Measurements from ENCODE around the gene OVOL3. TPM values are rescaled to one million over a fixed set of nuclear protein-coding genes. Genes with fewer than 3 reads are reported as not detected.

OVOL3 gene
- total RNA-seq, 2 experiments from 2014 or later: not detected

DNA sequence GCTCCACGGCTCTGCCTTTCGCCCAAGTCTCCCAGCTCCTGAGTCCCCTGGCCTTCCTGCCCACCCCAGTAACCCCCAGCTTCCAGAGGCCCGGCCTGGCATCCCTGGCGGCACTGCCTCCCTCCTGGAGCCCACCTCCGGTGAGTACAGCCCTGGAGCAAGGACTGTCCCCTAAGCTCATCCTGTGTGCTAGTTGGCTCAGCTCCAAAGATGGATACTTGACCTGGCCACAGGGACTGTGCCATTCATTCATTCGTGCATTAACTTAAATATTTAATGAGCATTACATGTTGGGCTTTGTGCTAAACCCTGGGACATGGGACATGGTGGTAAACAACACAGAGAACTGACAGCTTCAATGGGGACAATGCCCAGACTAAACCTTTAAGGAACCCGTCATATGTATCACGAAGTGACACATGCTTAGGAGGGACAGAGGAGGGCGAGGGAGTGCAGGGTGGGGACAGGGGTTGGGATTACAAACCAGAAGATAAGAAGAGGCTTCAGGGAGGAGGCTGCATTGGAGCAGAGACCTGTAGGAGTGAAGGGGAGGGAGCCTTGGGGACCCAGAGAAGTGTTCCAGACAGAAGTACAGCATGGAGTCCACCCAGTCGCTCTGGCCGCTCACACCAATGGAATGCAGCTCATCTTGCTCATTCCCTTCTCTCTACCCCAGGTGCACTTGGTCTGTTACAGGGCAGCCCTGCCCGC lies 6.9 kb upstream of the OVOL3 start:
- Histone ChIP-seq H3K4me3 (ENCODE audit: low read depth, low read length, poor library complexity, severe bottlenecking) (no peak overlapping the region), H3K27ac (ENCODE audit: low read depth, low read length, poor library complexity, severe bottlenecking) (no peak overlapping the region), H4K20me1 (ENCODE audit: insufficient read depth, low read length) (no peaks in the 10 kb centered on the region), H3K36me3 (ENCODE audit: insufficient read depth, low read length) (peaks cover 92% of the 10 kb centered on the region), H2AFZ (ENCODE audit: low read length) (no peak overlapping the region), H3K9me3 (ENCODE audit: low read length) (no peaks in the 10 kb centered on the region), H3K4me1 (ENCODE audit: insufficient read depth, low read length, poor library complexity, severe bottlenecking) (no peaks in the 10 kb centered on the region), H3K4me2 (ENCODE audit: low read length) (no peak overlapping the region), H3K9me2 (ENCODE audit: insufficient read depth, low read length) (no peaks in the 10 kb centered on the region), H3K79me2 (ENCODE audit: insufficient read depth, low read depth, low read length) (no peaks in the 10 kb centered on the region)
- BruUV-seq (replicated peaks): no TSS peak
- DNase-seq (ENCODE audit: low spot score): no peak
- intact Hi-C loops (cut with micrococcal nuclease; ENCODE audit: unreplicated experiment): no loop called here
- no peak for TF ChIP-seq CTCF (conservative IDR thresholded peaks at IDR 0.05; ENCODE audit: low read length)
- TF ChIP-seq EZH2phosphoT487 (IDR thresholded peaks at IDR 0.05; ENCODE audit: borderline replicate concordance, low read depth, low read length): no peak
- ChIA-PET CTCF (ENCODE audit: unreplicated experiment) (no interaction called here), POLR2A (no interaction called here)

GRCh38 chr19:36106441-36106840 lies 4.5 kb upstream of the OVOL3 start:
- no TSS peak for BruUV-seq (replicated peaks)
- H3K4me3 ChIP-seq (ENCODE audit: low read depth, low read length, poor library complexity, severe bottlenecking): no peak overlapping the region
- intact Hi-C loops (cut with micrococcal nuclease; ENCODE audit: unreplicated experiment): no loop called here
- H3K9me2 ChIP-seq (ENCODE audit: insufficient read depth, low read length): no peaks in the 10 kb centered on the region
- TF ChIP-seq CTCF (conservative IDR thresholded peaks at IDR 0.05; ENCODE audit: low read length) (no peak), EZH2phosphoT487 (IDR thresholded peaks at IDR 0.05; ENCODE audit: borderline replicate concordance, low read depth, low read length) (no peak)
- no peaks in the 10 kb centered on the region for H3K79me2 ChIP-seq (ENCODE audit: insufficient read depth, low read depth, low read length)
- H2AFZ ChIP-seq (ENCODE audit: low read length): no peak overlapping the region
- no peak overlapping the region for H3K27ac ChIP-seq (ENCODE audit: low read depth, low read length, poor library complexity, severe bottlenecking)
- peaks cover 10% of the 10 kb centered on the region for H3K4me1 ChIP-seq (ENCODE audit: insufficient read depth, low read length, poor library complexity, severe bottlenecking)
- H3K36me3 ChIP-seq (ENCODE audit: insufficient read depth, low read length): peaks cover 69% of the 10 kb centered on the region
- H4K20me1 ChIP-seq (ENCODE audit: insufficient read depth, low read length): no peaks in the 10 kb centered on the region
- CTCF ChIA-PET (ENCODE audit: unreplicated experiment): no interaction called here
- H3K9me3 ChIP-seq (ENCODE audit: low read length): no peaks in the 10 kb centered on the region
- POLR2A ChIA-PET: no interaction called here
- DNase-seq (ENCODE audit: low spot score): no peak
- no peak overlapping the region for H3K4me2 ChIP-seq (ENCODE audit: low read length)

DNA sequence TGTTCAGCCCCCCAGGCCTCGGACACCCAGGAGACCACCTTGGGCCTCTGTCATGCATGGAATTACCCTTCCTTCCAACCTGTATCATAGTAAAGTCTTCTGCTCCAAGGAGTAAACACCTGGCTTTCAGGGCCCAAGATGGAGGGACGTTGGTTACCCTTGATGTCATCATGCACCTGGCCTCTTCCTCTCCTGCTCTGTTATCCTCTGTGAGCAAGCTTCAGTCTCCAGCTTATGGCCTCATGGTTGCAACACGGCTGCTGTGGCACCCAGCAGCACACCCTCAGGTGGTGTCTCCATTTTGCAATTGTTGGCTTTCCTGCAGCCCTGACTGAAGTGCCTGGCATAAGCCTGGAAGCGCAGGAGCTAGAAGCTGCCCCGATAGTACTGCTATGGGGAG lies 4.0 kb upstream of the OVOL3 start:
- no peak overlapping the region for H2AFZ ChIP-seq (ENCODE audit: low read length)
- no peak for DNase-seq (ENCODE audit: low spot score)
- no peaks in the 10 kb centered on the region for H4K20me1 ChIP-seq (ENCODE audit: insufficient read depth, low read length)
- H3K4me1 ChIP-seq (ENCODE audit: insufficient read depth, low read length, poor library complexity, severe bottlenecking): peaks cover 10% of the 10 kb centered on the region
- H3K79me2 ChIP-seq (ENCODE audit: insufficient read depth, low read depth, low read length): no peaks in the 10 kb centered on the region
- no TSS peak for BruUV-seq (replicated peaks)
- TF ChIP-seq CTCF (conservative IDR thresholded peaks at IDR 0.05; ENCODE audit: low read length) (no peak), EZH2phosphoT487 (IDR thresholded peaks at IDR 0.05; ENCODE audit: borderline replicate concordance, low read depth, low read length) (no peak)
- intact Hi-C loops (cut with micrococcal nuclease; ENCODE audit: unreplicated experiment): no loop called here
- no peak overlapping the region for H3K4me3 ChIP-seq (ENCODE audit: low read depth, low read length, poor library complexity, severe bottlenecking)
- peaks cover 63% of the 10 kb centered on the region for H3K36me3 ChIP-seq (ENCODE audit: insufficient read depth, low read length)
- ChIA-PET POLR2A (no interaction called here), CTCF (ENCODE audit: unreplicated experiment) (no interaction called here)
- no peaks in the 10 kb centered on the region for H3K9me3 ChIP-seq (ENCODE audit: low read length)
- no peaks in the 10 kb centered on the region for H3K9me2 ChIP-seq (ENCODE audit: insufficient read depth, low read length)
- no peak overlapping the region for H3K4me2 ChIP-seq (ENCODE audit: low read length)
- no peak overlapping the region for H3K27ac ChIP-seq (ENCODE audit: low read depth, low read length, poor library complexity, severe bottlenecking)

Measured in OCI-LY7 (cell line).